Hypothalamus (tissue), 51 donors: ENCODE data around the gene SPRR2G.
"Not testable (repeated sequence)": the region's sequence is repeated elsewhere in the genome, so short reads cannot be mapped to it uniquely, and the experiment has no call there.

Source experiments
- DNase-seq, 51 donors: peaks; one replicate each; lab custom pipeline; 2025; lab: John Stamatoyannopoulos, UW

Gene SPRR2G

DNA sequence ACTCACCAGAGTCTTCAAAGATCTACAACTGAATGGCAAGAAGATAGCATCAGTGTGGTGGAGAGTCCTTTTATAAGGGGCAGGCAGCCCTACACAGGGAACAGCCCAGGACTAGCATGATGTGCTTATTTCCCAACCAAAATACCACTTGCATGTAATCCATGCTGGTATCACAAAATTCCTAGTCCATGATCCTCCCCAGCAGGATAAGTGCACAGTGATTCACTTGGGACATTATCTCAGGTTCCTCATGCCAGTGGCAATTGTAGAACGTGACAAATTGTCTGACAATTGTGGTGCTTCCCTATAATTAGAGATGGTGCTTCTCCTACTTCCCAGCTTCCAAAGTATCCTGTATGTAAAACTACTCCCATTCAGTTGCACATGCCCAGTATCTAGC lies at the start of gene SPRR2G:
Gene SPRR2G, minus strand, starts transcription at position 45 of the 400 bp plus-strand sequence. CDS start 780 bp downstream, outside the sequence.
- DNase-seq: no peak

DNA sequence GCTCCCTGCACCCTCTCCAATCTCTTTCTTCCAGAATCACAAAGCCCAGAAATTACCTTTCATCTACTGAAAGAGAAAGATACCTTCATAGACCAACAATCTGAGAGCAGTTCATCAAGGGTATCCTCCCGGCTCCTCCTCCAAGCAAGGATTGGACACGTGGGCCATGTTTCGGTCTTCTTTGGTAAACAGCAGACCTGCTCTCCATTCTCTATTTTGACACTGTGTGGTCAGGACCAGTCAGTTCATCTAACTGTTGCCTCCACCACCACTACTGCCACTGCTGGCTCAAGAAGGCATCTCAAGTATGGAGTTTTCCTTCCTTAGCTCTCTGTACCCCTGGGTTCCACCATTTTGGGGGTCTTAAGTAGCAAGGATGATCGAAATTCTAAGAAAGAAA lies 44.5 kb upstream of the SPRR2G start:
- DNase-seq: no peak

DNA sequence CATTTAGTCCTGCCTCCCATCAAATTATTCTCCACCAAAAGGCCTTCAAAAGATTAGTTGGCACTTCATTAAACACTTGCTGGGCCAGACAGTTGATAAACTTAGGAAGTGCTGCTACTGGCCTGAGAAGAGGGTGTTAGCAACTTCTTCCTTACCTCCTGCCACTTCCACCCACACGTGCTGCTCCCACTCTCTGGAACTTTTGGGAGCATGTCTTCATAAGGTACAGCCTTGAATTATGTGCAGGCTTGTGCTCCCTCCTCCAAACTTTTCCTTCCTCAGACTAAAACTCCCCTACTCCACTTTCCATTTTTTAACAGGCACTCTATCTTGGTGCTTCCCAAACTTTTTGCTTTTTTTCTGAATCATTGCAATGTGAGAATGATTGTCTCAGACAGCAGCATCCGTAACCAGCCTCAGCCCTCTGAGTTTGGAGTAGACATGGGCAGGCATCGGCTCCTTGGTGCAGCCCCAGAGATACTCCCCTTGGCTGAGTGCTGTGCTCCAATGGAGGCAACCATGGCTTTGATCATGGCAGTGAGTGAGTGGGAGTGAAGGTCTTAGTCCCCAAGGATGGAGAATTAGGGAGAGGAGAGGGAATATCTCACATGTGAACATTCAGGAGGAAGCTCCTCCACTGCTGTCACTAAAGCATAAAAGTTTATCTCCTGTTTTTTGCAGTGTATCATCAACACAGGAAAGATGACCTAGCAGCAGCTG lies 43.8 kb upstream of the SPRR2G start:
- DNase-seq: no peak

DNA sequence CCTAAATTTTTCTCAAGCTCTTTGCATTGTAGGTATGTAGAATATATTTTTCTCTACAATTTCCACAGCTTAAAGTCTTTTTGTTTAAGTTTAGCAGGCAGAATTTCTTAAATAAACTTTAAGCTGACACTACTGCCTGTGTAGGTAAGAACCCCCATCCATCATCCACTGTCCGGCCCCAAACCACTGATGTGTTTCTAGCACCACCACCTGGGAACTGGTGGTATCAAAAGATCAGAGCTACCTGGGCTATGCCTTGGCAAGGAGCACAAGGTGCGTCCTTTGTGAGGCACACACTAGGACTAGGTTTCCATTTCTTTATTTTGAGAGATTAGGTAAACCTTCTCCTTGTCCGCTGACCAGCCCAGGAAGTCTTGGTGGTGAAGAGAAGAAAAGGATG lies 42.0 kb upstream of the SPRR2G start:
- DNase-seq: no peak

DNA sequence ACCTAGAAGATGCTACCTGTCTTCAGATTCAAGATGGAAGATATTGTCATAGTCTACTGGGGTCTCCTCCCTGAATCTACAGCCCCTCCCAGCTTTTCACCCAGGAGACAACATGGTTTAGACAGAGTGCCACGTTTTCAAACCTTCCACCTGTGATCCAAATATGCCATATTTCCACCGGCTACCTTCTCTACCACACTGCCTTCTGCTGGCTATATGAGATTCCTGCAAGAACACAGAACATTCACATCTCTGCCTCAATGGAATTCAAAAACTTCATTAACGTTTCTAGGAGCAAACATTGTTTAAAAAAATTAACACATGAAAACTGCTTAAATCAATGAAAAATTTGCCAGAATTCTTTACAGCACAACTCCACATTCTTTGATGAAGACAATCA lies 39.7 kb upstream of the SPRR2G start:
- no peak for DNase-seq

DNA sequence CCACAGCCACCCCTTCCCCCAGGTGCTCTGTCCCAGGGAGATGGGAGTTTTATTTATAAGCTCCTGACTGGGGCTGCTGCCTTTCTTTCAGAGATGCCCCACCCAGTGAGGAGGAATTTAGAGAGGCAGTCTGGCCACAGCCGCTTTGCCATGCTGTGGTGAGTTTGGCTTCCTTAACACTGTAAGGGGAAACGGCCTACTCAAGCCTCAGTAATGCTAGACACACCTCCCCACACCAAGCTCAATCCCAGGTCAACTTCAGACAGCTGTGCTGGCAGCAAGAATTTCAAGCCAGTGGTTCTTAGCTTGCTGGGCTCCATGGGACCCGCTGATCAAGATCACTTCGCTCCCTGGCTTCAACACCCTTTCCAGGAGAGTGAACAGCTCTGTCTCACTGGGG lies 37.6 kb upstream of the SPRR2G start:
- DNase-seq: not testable (repeated sequence)

DNA sequence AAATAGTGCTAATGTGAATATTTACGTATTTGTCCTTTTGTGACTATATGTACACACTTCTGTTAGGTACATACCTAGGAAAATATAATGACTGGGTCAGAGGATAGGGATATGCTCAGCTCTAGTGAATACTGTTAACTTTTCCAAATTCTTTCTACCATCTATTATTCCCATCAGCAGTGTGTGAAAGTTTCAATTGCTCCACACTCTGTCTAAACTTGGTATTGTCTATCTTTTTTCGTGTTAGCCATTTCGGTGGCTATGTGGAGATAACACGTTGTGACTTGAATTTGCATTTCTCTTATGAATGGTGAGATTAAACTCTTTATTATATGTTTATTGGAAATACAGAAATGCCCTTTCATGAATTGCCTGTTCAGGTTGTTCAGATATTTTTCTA lies 29.9 kb upstream of the SPRR2G start:
- DNase-seq: no peak

DNA sequence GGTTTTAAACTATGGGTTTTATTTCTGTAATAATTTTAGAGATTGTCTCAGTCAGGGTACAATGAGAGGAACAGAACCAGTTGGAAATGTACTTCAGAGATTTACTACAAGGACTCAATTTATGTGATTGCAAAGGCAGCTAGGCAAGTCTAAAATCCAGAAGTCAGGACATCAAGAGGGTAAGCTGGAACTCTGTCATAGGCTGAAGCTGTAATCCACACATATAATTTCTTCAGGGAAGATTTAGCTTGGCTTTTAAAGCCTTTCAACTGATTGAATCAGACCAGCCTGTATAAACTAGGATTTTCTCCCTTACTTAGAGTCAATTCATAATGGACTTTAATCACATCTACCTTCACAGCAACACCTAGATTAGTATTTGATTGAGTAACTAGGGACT lies 28.2 kb upstream of the SPRR2G start:
- no peak for DNase-seq

DNA sequence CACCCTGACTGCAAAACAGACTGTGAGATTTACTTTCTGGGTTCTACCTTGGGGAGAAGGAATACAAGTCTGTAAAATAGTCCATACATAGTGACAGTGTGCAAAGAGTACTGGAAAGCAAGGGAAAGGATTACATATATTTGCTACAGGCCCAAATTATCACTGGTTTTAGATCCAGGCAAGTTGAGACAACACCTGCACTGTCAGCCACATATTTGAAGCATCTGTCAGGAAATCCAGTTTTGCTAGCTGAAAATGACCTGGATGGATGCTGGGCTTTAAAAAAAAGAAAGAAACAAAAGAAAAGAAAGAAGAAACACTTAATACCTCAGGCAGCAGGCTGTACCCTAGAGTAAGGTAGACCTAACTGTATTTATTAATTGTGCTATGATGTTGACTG lies 23.9 kb upstream of the SPRR2G start:
- DNase-seq: no peak

DNA sequence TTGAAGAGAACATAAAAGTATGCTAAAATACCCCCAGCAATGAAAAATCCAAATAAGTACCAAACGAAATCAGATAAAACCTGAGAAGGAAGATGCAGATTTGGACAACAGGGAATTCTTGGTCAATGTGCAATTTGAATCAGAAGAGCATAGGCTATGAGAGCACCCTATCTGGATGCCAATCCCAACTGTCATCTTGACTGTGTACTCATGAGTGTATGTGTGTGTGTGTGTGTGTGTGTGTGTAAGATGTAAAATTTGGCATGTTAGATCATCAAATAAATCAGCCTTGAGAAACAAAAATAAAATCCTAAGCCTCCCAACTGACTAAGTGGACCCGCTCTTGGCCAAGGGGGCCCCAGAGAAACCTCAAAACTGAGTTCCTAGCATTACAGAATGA lies 18.0 kb upstream of the SPRR2G start:
- DNase-seq: no peak

DNA sequence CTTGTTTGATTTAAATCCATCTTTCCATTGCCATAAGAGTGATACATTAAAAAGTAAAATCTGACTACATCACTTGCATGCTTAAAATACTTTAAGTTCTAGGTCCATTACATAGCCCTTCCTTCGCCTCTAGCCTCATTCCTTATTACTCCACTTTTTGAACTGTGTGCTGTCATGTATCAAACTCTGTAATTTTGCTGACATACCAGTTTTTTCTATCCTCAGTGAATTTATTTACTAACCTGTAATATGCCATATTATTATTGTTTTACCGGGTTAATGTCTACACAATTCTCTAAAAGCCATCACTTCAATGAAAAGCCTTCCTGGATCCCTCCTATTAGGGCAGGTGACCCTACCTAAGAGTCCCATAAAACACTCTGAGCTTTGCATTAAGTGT lies 4.9 kb upstream of the SPRR2G start:
- DNase-seq: no peak

DNA sequence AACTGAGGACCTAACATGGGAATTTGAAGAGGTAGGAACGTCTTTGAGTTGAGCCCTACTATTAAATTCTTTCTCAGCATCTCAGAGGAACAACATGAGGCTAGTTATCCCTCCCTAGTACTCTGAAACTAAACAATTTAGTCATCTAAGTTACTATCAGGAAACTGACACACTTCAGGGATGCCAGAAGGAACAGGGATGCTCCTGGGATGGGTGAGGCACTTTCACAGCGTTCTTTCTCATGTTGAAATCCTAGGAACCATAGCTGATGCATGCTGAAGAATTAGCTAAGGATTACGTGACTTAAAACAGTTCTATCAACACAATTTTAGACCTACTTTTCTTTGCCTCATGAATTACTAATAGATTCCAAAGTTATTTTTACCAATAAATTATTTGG lies 1.8 kb upstream of the SPRR2G start:
- DNase-seq: no peak

DNA sequence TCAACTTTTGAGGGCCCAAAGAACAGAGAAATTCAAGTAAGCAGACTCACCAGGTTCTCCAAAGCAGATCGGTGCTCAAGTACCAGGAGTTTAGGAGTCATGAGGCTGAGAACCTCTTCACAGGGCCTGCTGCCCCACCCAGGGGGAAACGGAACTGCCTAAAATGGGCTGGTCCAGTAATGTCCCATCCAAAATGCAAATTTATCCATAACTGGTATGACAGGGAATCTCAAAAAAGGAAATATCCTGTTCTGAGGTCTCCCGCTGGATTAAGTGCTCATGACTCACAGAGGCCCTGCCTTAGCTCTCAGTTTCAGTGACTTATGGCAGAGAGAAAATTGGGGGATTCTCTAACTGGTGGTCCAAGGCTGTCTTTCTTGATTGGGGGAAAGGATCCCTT lies 9.3 kb downstream of the SPRR2G start:
- DNase-seq: no peak

DNA sequence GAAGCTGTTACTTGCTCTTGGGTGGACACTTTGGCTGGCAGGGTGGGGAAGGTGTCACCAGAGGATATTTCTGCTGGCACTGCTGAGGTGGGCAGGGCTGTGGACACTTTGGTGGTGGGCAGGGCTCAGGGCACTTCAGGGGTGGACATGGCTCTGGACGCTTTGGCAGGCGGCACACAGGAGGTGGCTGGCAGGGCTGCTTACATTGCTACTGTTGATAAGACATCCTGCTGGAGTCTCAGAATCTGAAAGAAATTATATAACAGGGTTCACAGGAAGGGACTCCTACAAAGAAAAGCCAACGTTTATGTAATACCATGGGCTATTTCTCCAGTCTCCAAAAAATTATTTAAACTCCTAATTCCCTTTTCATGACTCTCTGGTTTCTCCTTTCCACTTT lies 10.2 kb downstream of the SPRR2G start:
- DNase-seq: no peak

DNA sequence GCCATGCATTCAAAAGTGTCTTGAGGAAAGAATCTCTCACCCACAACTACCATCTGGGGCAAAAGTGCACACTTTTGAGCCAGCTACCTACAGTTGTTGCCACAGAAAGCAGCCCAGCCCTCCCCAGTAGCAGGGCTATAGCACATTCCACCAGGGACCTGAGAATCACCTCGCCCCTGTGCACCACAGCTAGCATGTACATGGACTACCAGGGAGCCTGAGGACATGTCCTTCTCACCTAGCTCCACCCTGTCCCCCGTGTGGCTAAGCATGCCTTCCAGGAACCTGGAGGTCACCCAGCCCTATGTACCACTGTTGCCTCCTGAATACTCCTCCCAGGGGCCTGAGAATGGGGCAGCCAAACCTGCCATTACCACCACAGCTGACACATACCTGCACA lies 16.9 kb downstream of the SPRR2G start:
- DNase-seq: no peak

DNA sequence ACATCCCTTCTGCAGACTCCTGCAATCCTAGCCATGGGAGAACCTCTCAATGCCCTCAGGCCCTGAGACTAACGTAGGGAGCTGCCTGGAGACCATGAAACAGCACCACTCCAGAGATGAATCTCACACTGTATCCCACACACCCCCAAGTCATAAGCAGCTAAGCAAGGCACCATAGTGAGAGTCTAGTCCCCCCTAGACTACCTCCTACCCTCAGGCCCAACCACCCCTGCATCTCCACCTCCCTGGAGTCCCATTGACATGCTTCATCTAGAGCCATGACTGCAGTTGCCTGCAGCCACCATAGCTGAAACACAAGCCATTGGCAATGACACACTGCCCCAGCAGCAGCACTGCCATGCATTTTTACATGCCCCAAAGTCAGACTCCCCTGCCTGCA lies 17.4 kb downstream of the SPRR2G start:
- DNase-seq: no peak

DNA sequence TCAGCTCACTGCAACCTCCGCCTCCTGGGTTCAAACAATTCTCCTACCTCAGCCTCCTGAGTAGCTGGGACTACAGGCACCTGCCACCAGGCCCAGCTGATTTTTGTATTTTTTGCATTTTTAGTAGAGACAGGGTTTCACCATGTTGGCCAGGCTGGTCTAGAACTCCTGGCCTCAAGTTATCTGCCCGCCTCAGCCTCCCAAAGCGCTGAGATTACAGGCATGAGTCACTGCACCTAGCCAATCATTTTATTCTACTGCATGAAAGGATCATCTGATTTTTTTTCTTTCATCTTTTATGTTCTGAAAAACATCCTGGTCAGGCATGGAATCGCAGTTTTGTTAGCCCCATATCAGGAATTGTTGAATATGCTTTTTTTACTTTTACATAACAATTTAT lies 22.0 kb downstream of the SPRR2G start:
- DNase-seq: not testable (repeated sequence)

DNA sequence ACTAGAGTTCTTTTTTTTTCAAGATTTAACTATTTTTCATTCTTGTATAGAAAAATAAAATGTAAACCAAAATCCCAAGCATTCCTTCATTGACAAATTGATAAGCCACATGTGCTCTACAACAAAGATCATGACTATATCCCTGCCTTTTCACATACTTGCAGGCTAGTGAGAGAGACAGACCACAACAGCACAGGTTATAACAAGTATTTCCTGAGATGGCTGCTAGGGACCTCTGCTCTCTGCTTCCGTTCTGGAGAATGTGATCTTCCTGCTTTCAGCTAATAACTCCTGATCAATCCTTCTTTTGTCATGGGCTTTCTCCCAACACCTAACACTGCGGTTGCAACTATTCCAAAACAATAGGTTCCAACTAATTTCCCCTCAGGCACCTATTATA lies 23.4 kb downstream of the SPRR2G start:
- DNase-seq: no peak

DNA sequence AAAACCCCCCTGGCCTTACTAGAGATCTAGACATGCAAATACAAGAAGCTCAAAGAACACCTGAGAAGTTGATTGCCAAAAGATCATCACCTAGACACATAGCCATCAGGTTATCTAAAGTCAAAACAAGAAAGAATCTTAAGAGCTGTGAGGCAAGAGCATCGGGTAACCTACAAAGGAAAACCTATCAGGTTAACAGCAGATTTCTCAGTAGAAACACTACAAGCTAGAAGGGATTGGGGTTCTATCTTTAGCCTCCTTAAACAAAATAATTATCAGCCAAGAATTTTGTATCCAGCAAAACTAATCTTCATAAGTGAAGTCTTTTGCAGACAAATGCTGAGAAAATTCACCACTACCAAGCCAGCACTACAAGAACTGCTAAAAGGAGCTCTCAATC lies 25.2 kb downstream of the SPRR2G start:
- no peak for DNase-seq

DNA sequence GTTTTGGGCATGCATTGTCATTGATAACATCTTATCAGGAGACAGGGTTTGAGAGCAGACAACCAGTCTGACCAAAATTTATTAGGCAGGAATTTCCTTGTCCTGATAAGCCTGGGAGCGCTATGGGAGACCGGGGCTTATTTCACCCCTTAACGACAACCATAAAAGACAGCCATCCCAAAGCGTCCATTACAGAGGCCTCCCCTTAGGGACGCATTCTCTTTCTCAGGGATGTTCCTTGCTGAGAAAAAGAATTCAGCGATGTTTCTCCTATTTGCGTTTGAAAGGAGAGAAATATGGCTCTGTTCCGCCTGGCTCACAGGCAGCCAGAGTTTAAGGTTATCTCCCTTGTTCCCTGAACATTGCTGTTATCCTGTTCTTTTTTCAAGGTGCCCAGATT lies 26.9 kb downstream of the SPRR2G start:
- DNase-seq: not testable (repeated sequence)

DNA sequence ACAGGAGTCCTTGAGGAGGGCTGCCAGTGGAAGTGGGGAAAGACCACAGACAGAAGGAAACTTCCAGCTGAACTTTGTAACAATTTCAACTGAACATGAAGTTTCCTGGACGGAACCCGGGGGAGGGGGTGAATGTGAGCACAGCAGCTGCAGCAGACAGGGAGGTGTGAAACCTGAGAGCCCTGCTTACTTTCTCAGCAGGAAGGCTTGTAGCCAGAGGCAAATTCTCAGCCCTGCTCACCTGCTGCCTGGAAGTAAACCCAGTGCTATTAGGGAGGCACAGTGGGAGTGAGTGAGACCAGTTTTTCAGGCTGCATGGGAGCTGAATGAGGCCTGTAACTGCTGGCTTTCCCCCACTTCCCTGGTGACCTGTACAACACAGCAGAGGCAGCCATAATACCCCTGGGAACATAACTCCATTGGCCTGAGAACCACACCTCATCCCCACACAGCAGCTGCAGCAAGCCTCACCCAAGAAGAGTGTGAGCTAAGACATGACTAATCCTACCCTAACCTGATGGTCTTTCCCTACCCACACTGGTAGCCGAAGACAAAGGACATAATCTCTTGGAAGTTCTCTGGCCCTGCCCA lies 27.8 kb downstream of the SPRR2G start:
- DNase-seq: no peak

DNA sequence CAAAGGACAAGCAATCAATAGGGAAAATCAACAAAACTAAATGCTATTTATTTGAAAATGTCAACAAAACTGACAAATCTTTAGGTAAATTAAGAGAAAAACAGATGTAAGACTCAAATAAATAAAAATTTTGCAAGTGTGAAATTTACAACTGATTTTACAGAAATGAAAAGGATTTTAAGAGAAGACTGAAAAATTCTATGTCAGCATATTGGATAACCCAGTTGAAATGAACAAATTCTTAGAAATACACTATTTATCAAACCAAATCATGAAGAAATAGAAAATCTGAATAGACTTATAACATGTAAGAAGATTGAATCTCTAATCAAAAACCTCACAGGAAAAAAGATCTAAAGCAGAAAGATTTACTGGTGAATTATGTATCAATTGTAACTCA lies 29.7 kb downstream of the SPRR2G start:
- no peak for DNase-seq

DNA sequence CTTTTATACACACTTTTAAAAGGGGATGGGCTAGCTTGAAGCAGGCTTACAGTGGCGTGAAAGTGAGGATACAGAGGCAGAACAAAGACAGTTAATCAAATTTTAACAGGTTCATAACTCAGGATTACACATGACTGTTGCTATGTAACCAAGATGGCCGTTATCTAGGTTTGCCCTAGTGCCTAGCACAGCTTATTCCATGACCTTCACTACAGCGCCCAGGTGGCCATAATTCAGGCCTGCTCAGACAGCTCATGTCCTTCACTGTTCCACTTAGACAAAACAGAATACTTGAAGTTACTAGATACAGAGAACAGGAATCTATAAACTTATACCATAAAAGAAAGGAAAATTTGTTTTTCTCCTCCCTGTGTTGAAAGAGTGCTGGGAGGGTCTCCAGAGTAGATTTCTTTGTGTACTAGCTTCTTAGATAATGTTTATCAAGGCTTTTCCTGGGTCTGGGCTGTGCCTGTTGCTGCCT lies 31.2 kb downstream of the SPRR2G start:
- DNase-seq: no peak
